Astrocyte (in vitro differentiated cells and primary cell): Measurements from ENCODE around the gene TPX2. TPM values are rescaled to one million over a fixed set of nuclear protein-coding genes. Genes with fewer than 3 reads are reported as not detected.

Experiments used
- DNase-seq: peaks from one replicate; pipeline ENCODE4 v3.0.0-alpha.2; 2010; ENCODE audit warnings: low read depth
- FAIRE-seq: peaks from 2 replicates; lab custom pipeline; 2011; peaks lifted over from hg19 to GRCh38; lab: Jason Lieb, UNC
- H2AFZ ChIP-seq: 2 replicates; pipeline ENCODE4 v1.6.0; 2012; ENCODE audit warnings: low read depth, low read length, inconsistent platforms
- H3K27ac ChIP-seq: 2 replicates; pipeline ENCODE4 v1.5.1; 2011; ENCODE audit warnings: low read depth, low read length, inconsistent platforms
- H3K27me3 ChIP-seq: 2 replicates; pipeline ENCODE4 v1.6.0; 2011; ENCODE audit warnings: low read length, inconsistent platforms; ENCODE audit not compliant: insufficient read depth
- H3K36me3 ChIP-seq: 2 replicates; pipeline ENCODE4 v1.5.1; 2011; ENCODE audit warnings: low read length, inconsistent platforms; ENCODE audit not compliant: insufficient read depth
- H3K4me1 ChIP-seq: 2 replicates; pipeline ENCODE4 v1.5.1; 2011; ENCODE audit warnings: low read length, inconsistent platforms; ENCODE audit not compliant: insufficient read depth
- H3K4me2 ChIP-seq: 2 replicates; pipeline ENCODE4 v1.6.0; 2012; ENCODE audit warnings: low read length, inconsistent platforms
- H3K4me3 ChIP-seq: 2 replicates; pipeline ENCODE4 v1.5.1; 2011; ENCODE audit warnings: low read depth, mild to moderate bottlenecking, low read length, inconsistent platforms; ENCODE audit not compliant: insufficient read depth
- H3K79me2 ChIP-seq: 2 replicates; pipeline ENCODE4 v1.6.0; 2012; ENCODE audit warnings: mild to moderate bottlenecking, low read length, inconsistent platforms; ENCODE audit not compliant: insufficient read depth
- H3K9ac ChIP-seq: 2 replicates; pipeline ENCODE4 v1.6.0; 2012; ENCODE audit warnings: mild to moderate bottlenecking, low read length, inconsistent platforms
- H3K9me3 ChIP-seq: 2 replicates; pipeline ENCODE4 v1.5.1; 2012; ENCODE audit warnings: low read depth, mild to moderate bottlenecking, low read length, inconsistent platforms; ENCODE audit not compliant: insufficient read depth
- H4K20me1 ChIP-seq: 2 replicates; pipeline ENCODE4 v1.6.0; 2012; ENCODE audit warnings: low read length, inconsistent platforms; ENCODE audit not compliant: insufficient read depth
- H3K27ac Mint-ChIP-seq: one replicate; pipeline ENCODE4 v1.8.0; 2021; ENCODE audit warnings: mild to moderate bottlenecking, mixed read lengths; ENCODE audit not compliant: unreplicated experiment
- H3K27me3 Mint-ChIP-seq: one replicate; pipeline ENCODE4 v1.8.0; 2021; ENCODE audit warnings: low read depth, mixed read lengths; ENCODE audit not compliant: unreplicated experiment
- H3K36me3 Mint-ChIP-seq: one replicate; pipeline ENCODE4 v1.8.0; 2021; ENCODE audit warnings: low read depth, mixed read lengths; ENCODE audit not compliant: unreplicated experiment
- H3K4me1 Mint-ChIP-seq: one replicate; pipeline ENCODE4 v1.8.0; 2021; ENCODE audit warnings: low read depth, mixed read lengths; ENCODE audit not compliant: unreplicated experiment
- H3K4me3 Mint-ChIP-seq: one replicate; pipeline ENCODE4 v1.8.0; 2021; ENCODE audit warnings: mild to moderate bottlenecking, moderate library complexity, mixed read lengths; ENCODE audit not compliant: unreplicated experiment
- H3K9me3 Mint-ChIP-seq: one replicate; pipeline ENCODE4 v1.8.0; 2021; ENCODE audit warnings: mild to moderate bottlenecking, mixed read lengths; ENCODE audit not compliant: unreplicated experiment
- EZH2 ChIP-seq: IDR thresholded peaks from 2 replicates; pipeline ENCODE4 v1.6.1; 2012; ENCODE audit warnings: mild to moderate bottlenecking, low read length, inconsistent platforms; ENCODE audit not compliant: insufficient read depth
- total RNA-seq: library from RNA; stranded (reverse); gene quantifications from 2 replicates; pipeline ENCODE4 v1.2.1, GENCODE V29; 2021
- TF ChIP-seq, protein P1 (sequence below): IDR thresholded peaks from 2 replicates; pipeline ENCODE4 v1.5.1; 2011; ENCODE audit warnings: low read depth, mild to moderate bottlenecking, inconsistent platforms, low read length, moderate library complexity; ENCODE audit not compliant: insufficient read depth

Gene TPX2
- total RNA-seq, 1 donor from 2014 or later, result 41.6 TPM

DNA sequence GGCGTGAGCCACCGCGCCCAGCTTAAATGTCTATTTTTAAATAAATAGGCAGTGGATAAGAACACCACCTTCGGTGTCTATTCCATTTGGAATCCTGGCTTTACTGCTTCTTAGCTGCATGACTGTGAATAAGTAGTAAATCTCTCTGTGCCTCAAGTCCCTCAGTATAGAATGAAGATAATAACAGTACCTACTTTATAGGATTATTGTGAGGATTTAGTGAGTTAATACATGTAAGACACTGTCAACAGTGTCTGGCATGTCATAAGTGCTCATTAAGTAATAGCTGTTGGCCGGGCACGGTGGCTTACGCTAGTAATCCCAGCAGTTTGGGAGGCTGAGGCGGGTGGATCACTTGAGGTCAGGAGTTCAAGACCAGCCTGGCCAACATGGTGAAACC, 10.1 kb downstream of the TPX2 start:
- DNase-seq (no peak), FAIRE-seq (no peak)
- Histone ChIP-seq H3K9ac (no peak overlapping the region), H3K27me3 (no peaks in the 10 kb centered on the region), H4K20me1 (peaks cover 11% of the 10 kb centered on the region), H3K27ac (no peak overlapping the region), H3K79me2 (peaks cover 98% of the 10 kb centered on the region), H3K4me2 (no peak overlapping the region), H3K36me3 (peaks cover 4% of the 10 kb centered on the region), H3K4me3 (no peak overlapping the region), H2AFZ (no peak overlapping the region), H3K4me1 (peaks cover 3% of the 10 kb centered on the region), H3K9me3 (no peaks in the 10 kb centered on the region)
- Mint-ChIP-seq H3K36me3 (peaks cover under 1% of the 10 kb centered on the region), H3K9me3 (no peaks in the 10 kb centered on the region), H3K27ac (no peak overlapping the region), H3K4me1 (peaks cover 10% of the 10 kb centered on the region), H3K27me3 (no peaks in the 10 kb centered on the region), H3K4me3 (no peak overlapping the region)
- TF ChIP-seq EZH2, result no peak
- TF ChIP-seq, protein P1, sequence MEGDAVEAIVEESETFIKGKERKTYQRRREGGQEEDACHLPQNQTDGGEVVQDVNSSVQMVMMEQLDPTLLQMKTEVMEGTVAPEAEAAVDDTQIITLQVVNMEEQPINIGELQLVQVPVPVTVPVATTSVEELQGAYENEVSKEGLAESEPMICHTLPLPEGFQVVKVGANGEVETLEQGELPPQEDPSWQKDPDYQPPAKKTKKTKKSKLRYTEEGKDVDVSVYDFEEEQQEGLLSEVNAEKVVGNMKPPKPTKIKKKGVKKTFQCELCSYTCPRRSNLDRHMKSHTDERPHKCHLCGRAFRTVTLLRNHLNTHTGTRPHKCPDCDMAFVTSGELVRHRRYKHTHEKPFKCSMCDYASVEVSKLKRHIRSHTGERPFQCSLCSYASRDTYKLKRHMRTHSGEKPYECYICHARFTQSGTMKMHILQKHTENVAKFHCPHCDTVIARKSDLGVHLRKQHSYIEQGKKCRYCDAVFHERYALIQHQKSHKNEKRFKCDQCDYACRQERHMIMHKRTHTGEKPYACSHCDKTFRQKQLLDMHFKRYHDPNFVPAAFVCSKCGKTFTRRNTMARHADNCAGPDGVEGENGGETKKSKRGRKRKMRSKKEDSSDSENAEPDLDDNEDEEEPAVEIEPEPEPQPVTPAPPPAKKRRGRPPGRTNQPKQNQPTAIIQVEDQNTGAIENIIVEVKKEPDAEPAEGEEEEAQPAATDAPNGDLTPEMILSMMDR, result no peak

DNA sequence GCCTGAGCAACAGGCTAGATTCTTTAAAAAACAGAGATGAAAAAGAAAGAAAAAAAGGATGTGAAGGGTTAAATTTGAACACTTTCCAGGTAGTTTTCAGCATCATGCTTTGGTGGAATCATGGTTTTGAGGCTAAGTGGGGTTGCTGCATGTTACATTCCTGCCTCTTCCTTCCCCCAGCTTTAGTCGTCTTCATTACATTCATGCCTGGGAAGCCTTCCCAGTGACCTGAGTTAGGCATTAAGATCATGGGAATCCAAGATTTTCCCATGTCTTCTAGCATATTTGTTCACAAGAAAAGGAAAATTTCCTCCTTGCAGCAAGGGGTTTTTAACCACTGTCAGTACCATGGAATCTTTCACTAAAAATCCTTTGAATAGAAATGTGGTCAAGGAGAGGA, 12.0 kb downstream of the TPX2 start:
- Histone ChIP-seq H3K9ac (peak overlapping the region; percentile 42), H3K4me2 (peak overlapping the region; percentile 40), H3K9me3 (no peaks in the 10 kb centered on the region), H2AFZ (peak overlapping the region; percentile 36), H3K4me3 (no peak overlapping the region), H3K4me1 (peaks cover 3% of the 10 kb centered on the region), H3K36me3 (peaks cover 4% of the 10 kb centered on the region), H3K27me3 (no peaks in the 10 kb centered on the region), H4K20me1 (peaks cover 15% of the 10 kb centered on the region), H3K27ac (peak overlapping the region; percentile 44), H3K79me2 (peaks cover 98% of the 10 kb centered on the region)
- no peaks in the 10 kb centered on the region for H3K9me3 Mint-ChIP-seq
- DNase-seq (peak; percentile 94), FAIRE-seq (no peak)
- H3K4me3 Mint-ChIP-seq, result no peak overlapping the region
- H3K4me1 Mint-ChIP-seq, result peaks cover 13% of the 10 kb centered on the region
- peak overlapping the region; percentile 50 for H3K27ac Mint-ChIP-seq
- no peaks in the 10 kb centered on the region for H3K27me3 Mint-ChIP-seq
- peaks cover 4% of the 10 kb centered on the region for H3K36me3 Mint-ChIP-seq
- TF ChIP-seq, protein P1, result no peak
- no peak for TF ChIP-seq EZH2

DNA sequence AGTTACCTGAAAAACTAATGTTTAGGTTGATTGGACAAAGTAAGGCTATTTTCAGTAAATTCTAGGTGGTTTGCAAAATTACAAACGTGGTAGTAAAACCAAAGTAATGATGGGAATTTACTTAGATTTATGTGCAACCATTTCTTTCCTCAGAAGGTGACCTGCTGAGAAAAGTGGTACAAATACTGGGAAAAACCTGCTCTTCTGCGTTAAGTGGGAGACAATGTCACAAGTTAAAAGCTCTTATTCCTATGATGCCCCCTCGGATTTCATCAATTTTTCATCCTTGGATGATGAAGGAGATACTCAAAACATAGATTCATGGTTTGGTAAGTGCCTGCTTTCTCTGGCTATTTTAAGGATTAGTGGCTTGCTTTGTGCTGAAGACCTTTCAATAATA, 18.2 kb downstream of the TPX2 start:
- H3K36me3 ChIP-seq, result peaks cover 10% of the 10 kb centered on the region
- no peaks in the 10 kb centered on the region for H3K9me3 ChIP-seq
- TF ChIP-seq, protein P1, result no peak
- TF ChIP-seq EZH2, result no peak
- DNase-seq (no peak), FAIRE-seq (no peak)
- Mint-ChIP-seq H3K4me3 (no peak overlapping the region), H3K9me3 (no peaks in the 10 kb centered on the region), H3K27me3 (no peaks in the 10 kb centered on the region), H3K27ac (no peak overlapping the region), H3K36me3 (peaks cover 4% of the 10 kb centered on the region), H3K4me1 (peaks cover 7% of the 10 kb centered on the region)
- no peak overlapping the region for H3K9ac ChIP-seq
- no peak overlapping the region for H2AFZ ChIP-seq
- peaks cover 9% of the 10 kb centered on the region for H4K20me1 ChIP-seq
- H3K79me2 ChIP-seq, result peaks cover 89% of the 10 kb centered on the region
- H3K27me3 ChIP-seq, result no peaks in the 10 kb centered on the region
- no peak overlapping the region for H3K4me3 ChIP-seq
- no peak overlapping the region for H3K27ac ChIP-seq
- no peak overlapping the region for H3K4me2 ChIP-seq
- no peaks in the 10 kb centered on the region for H3K4me1 ChIP-seq
